ENCODE measurements around the gene SLCO3A1.

SLCO3A1 gene

GRCh38 chr15:91912336-91912735 is 58.8 kb downstream of the SLCO3A1 start:
- DNase-seq (ENCODE audit: low read depth): no peak

GRCh38 chr15:91913560-91913959 is 60.1 kb downstream of the SLCO3A1 start:
- DNase-seq (ENCODE audit: low read depth): no peak

GRCh38 chr15:91915576-91915975 is 62.1 kb downstream of the SLCO3A1 start:
- DNase-seq (ENCODE audit: low read depth): no peak

GRCh38 chr15:91916051-91916450 is 62.5 kb downstream of the SLCO3A1 start:
- no peak for DNase-seq (ENCODE audit: low read depth)

- DNase-seq (ENCODE audit: low read depth): no peak
Observed at GRCh38 chr15:91917686-91918360, 64.3 kb downstream of the SLCO3A1 start.

- no peak for DNase-seq (ENCODE audit: low read depth)
Observed at GRCh38 chr15:91919014-91919534, 65.6 kb downstream of the SLCO3A1 start.

- no peak for DNase-seq (ENCODE audit: low read depth)
Observed at GRCh38 chr15:91921188-91921842, 67.8 kb downstream of the SLCO3A1 start.

GRCh38 chr15:91921843-91922198 is 68.3 kb downstream of the SLCO3A1 start:
- DNase-seq (ENCODE audit: low read depth): no peak

GRCh38 chr15:91922646-91923547 is 69.4 kb downstream of the SLCO3A1 start:
- no peak for DNase-seq (ENCODE audit: low read depth)

- no peak for DNase-seq (ENCODE audit: low read depth)
Observed at GRCh38 chr15:91924183-91924582, 70.7 kb downstream of the SLCO3A1 start.

- no peak for DNase-seq (ENCODE audit: low read depth)
Observed at GRCh38 chr15:91924837-91925495, 71.5 kb downstream of the SLCO3A1 start.

GRCh38 chr15:91925794-91926193 is 72.3 kb downstream of the SLCO3A1 start:
- DNase-seq (ENCODE audit: low read depth): no peak

GRCh38 chr15:91926908-91927270 is 73.4 kb downstream of the SLCO3A1 start:
- no peak for DNase-seq (ENCODE audit: low read depth)

GRCh38 chr15:91927585-91927984 is 74.1 kb downstream of the SLCO3A1 start:
- DNase-seq (ENCODE audit: low read depth): no peak

GRCh38 chr15:91928675-91929074 is 75.2 kb downstream of the SLCO3A1 start:
- DNase-seq (ENCODE audit: low read depth): no peak

- DNase-seq (ENCODE audit: low read depth): no peak
Observed at GRCh38 chr15:91929509-91929908, 76.0 kb downstream of the SLCO3A1 start.

- DNase-seq (ENCODE audit: low read depth): no peak
Observed at GRCh38 chr15:91930092-91930491, 76.6 kb downstream of the SLCO3A1 start.

GRCh38 chr15:91936182-91936775 is 82.8 kb downstream of the SLCO3A1 start:
- DNase-seq (ENCODE audit: low read depth): no peak

GRCh38 chr15:91936927-91937326 is 83.4 kb downstream of the SLCO3A1 start:
- no peak for DNase-seq (ENCODE audit: low read depth)

- DNase-seq (ENCODE audit: low read depth): no peak
Observed at GRCh38 chr15:91938136-91938535, 84.6 kb downstream of the SLCO3A1 start.

GRCh38 chr15:91939403-91939831 is 85.9 kb downstream of the SLCO3A1 start:
- DNase-seq (ENCODE audit: low read depth): no peak
